K562 treated with DMSO at 1 percent for 24 hours (cell line): ENCODE results near the gene KCTD4. TPM values are rescaled to one million over a fixed set of nuclear protein-coding genes. Genes with fewer than 3 reads are reported as not detected.

Experiments
- total RNA-seq: library from RNA; unstranded; fragments of 300-600 nt; gene quantifications from 2 replicates; pipeline ENCODE4 v1.2.3, GENCODE V29; 2022; ENCODE audit warnings: low read depth; ENCODE audit not compliant: insufficient read depth

KCTD4 gene
- total RNA-seq = not detected in 2 replicates

GRCh38 chr13:45200701-45201232, at the start of gene KCTD4:
Gene KCTD4, minus strand, starts transcription at chr13:45201045. Its CDS starts 6,478 bp downstream, at chr13:45194567.

Other genes with a start within 250 kb of the KCTD4 start
- 1.7 and 2.2 TPM in 2 replicates for gene NUFIP1, start 211.6 kb downstream of the KCTD4 start, total RNA-seq
- 10.1 and 11.4 TPM in 2 replicates for gene GPALPP1, start 211.5 kb downstream of the KCTD4 start, total RNA-seq
- gene GTF2F2, start 80.5 kb downstream of the KCTD4 start, total RNA-seq = 9.5 and 12.1 TPM in 2 replicates
- 2,183 and 2,510 TPM in 2 replicates for gene TPT1, start 140.1 kb upstream of the KCTD4 start, total RNA-seq
- gene SLC25A30, start 217.3 kb upstream of the KCTD4 start, total RNA-seq = 6.3 and 7.7 TPM in 2 replicates